GM21529 (cell line): ENCODE measurements around the gene PSMD8.
A peak's percentile ranks its signal among the peaks of the same experiment; 100 is the strongest.
"Not testable (repeated sequence)": the region's sequence is repeated elsewhere in the genome, so short reads cannot be mapped to it uniquely, and the experiment has no call there.

Experiments
- ATAC-seq: cut with Tn5 transposase; IDR thresholded peaks from one replicate; pipeline ENCODE4 v1.9.1; 2021; ENCODE audit not compliant: unreplicated experiment

The PSMD8 gene

GRCh38 chr19:38409631-38410133 lies 35.3 kb downstream of the PSMD8 start:
- ATAC-seq, result no peak

- ATAC-seq, result not testable (repeated sequence)
Observed at GRCh38 chr19:38410407-38410806, 36.0 kb downstream of the PSMD8 start.

- ATAC-seq, result no peak
Observed at GRCh38 chr19:38411041-38411712, 36.8 kb downstream of the PSMD8 start.

- not testable (repeated sequence) for ATAC-seq
Observed at GRCh38 chr19:38411898-38412297, 37.5 kb downstream of the PSMD8 start.

- ATAC-seq, result no peak
Observed at GRCh38 chr19:38412491-38412890, 38.1 kb downstream of the PSMD8 start.

GRCh38 chr19:38412961-38413360 lies 38.6 kb downstream of the PSMD8 start:
- no peak for ATAC-seq

GRCh38 chr19:38413416-38413815 lies 39.0 kb downstream of the PSMD8 start:
- no peak for ATAC-seq

GRCh38 chr19:38417146-38417543 lies 42.8 kb downstream of the PSMD8 start:
- ATAC-seq, result no peak

- ATAC-seq, result peak; percentile 57
Observed at GRCh38 chr19:38417544-38418506, 43.5 kb downstream of the PSMD8 start.

- ATAC-seq, result no peak
Observed at GRCh38 chr19:38420935-38421334, 46.6 kb downstream of the PSMD8 start.

GRCh38 chr19:38421856-38422255 lies 47.5 kb downstream of the PSMD8 start:
- ATAC-seq, result no peak

- no peak for ATAC-seq
Observed at GRCh38 chr19:38422438-38422837, 48.1 kb downstream of the PSMD8 start.

GRCh38 chr19:38424272-38424671 lies 49.9 kb downstream of the PSMD8 start:
- no peak for ATAC-seq

- ATAC-seq, result no peak
Observed at GRCh38 chr19:38425222-38425809, 50.9 kb downstream of the PSMD8 start.

GRCh38 chr19:38425810-38426466 lies 51.6 kb downstream of the PSMD8 start, which contains the start of gene RASGRP4:
Gene RASGRP4, minus strand, starts transcription at chr19:38426219. Its CDS starts 128 bp downstream, at chr19:38426091.
- ATAC-seq, result no peak

- ATAC-seq, result not testable (repeated sequence)
Observed at GRCh38 chr19:38427035-38427677, 52.8 kb downstream of the PSMD8 start.

- ATAC-seq, result no peak
Observed at GRCh38 chr19:38429055-38429810, 54.9 kb downstream of the PSMD8 start.

- no peak for ATAC-seq
Observed at GRCh38 chr19:38429811-38430156, 55.4 kb downstream of the PSMD8 start.

GRCh38 chr19:38430931-38431330 lies 56.6 kb downstream of the PSMD8 start:
- no peak for ATAC-seq

- no peak for ATAC-seq
Observed at GRCh38 chr19:38433268-38433733, 58.9 kb downstream of the PSMD8 start, which contains the start of gene RYR1. Gene RYR1, plus strand, starts transcription at chr19:38433691. Its CDS starts 139 bp downstream, at chr19:38433830.
